ENCODE results near the gene KANK2. TPM values are rescaled to one million over a fixed set of nuclear protein-coding genes. Genes with fewer than 3 reads are reported as not detected.

Gene KANK2
- total and polyA plus RNA-seq, 2 of the 13 experiments (the other 11 are each of a cell fraction or from before 2014, with no cell fraction given) = 5.7 to 12.9 TPM

- TF ChIP-seq ZUFSP (CRISPR knock-in tag; IDR thresholded peaks at IDR 0.05; ENCODE audit: borderline replicate concordance) (no peak), ZBTB14 (CRISPR knock-in tag; IDR thresholded peaks at IDR 0.05) (no peak), KLF9 (CRISPR knock-in tag; IDR thresholded peaks at IDR 0.05; ENCODE audit: low read depth) (no peak), MNT (IDR thresholded peaks at IDR 0.05) (peak; percentile 43), FOXO4 (CRISPR knock-in tag; conservative IDR thresholded peaks at IDR 0.05) (no peak), GRHL1 (CRISPR knock-in tag; conservative IDR thresholded peaks at IDR 0.05) (no peak), ZNF383 (CRISPR knock-in tag; IDR thresholded peaks at IDR 0.05; ENCODE audit: borderline replicate concordance) (peak; percentile 39; the same call in 1 of the 2 replicates), SRSF1 (optimal IDR thresholded peaks at IDR 0.05; ENCODE audit: low read depth, low read length) (peak; percentile 69), POLR2AphosphoS5 (IDR thresholded peaks at IDR 0.05; ENCODE audit: low read depth, low read length) (peak; percentile 98), ETV6 (CRISPR knock-in tag; conservative IDR thresholded peaks at IDR 0.05) (peak; percentile 29; the same call in 1 of the 2 replicates), PRDM10 (CRISPR knock-in tag; IDR thresholded peaks at IDR 0.05; ENCODE audit: low read depth) (peak; percentile 81), HMGA1 (CRISPR knock-in tag; conservative IDR thresholded peaks at IDR 0.05) (no peak), MIER3 (CRISPR knock-in tag; IDR thresholded peaks at IDR 0.05; ENCODE audit: borderline replicate concordance) (peak; percentile 98), FOXJ3 (CRISPR knock-in tag; IDR thresholded peaks at IDR 0.05; ENCODE audit: borderline replicate concordance) (peak; percentile 43; the same call in 1 of the 2 replicates)
These were observed 42.1 kb upstream of the KANK2 start, which contains the start of gene ANGPTL8 (continued) for GRCh38 chr19:11239377-11240000.

Measured in HepG2 (cell line).